CD4-positive, alpha-beta memory T cell (primary cell): Measurements from ENCODE around the gene EDN2. TPM values are rescaled to one million over a fixed set of nuclear protein-coding genes. Genes with fewer than 3 reads are reported as not detected.

Experiments used
- CTCF ChIA-PET: fragments of 350-600 bp; sonication (Branson Sonifier 250); formaldehyde crosslinking; loops from one replicate; lab custom pipeline; 2021; ENCODE audit warnings: inconsistent platforms; ENCODE audit not compliant: partially characterized antibody; lab: Charles Lee
- POLR2A ChIA-PET: fragments of 350-600 bp; sonication (Branson Sonifier 250); formaldehyde crosslinking; loops from one replicate; lab custom pipeline; 2021; ENCODE audit not compliant: partially characterized antibody; lab: Charles Lee
- DNase-seq, 5 donors: peaks; one replicate each; pipeline versions ENCODE4 v3.0.0 to v3.0.0-alpha.2; 2020 to 2022; ENCODE audit warnings: mixed read lengths in 1 of 5
- H3K27ac ChIP-seq: one replicate; pipeline ENCODE4 v1.7.0; 2013; ENCODE audit warnings: low read depth, low read length
- H3K27me3 ChIP-seq: 2 replicates; pipeline ENCODE4 v1.7.0; 2013; ENCODE audit warnings: mild to moderate bottlenecking, low read length, moderate library complexity; ENCODE audit not compliant: insufficient read depth
- H3K36me3 ChIP-seq: 2 replicates; pipeline ENCODE4 v1.7.0; 2013; ENCODE audit warnings: mild to moderate bottlenecking, low read length, moderate library complexity; ENCODE audit not compliant: insufficient read depth
- H3K4me1 ChIP-seq: 2 replicates; pipeline ENCODE4 v1.7.0; 2013; ENCODE audit warnings: mild to moderate bottlenecking, low read length, moderate library complexity; ENCODE audit not compliant: insufficient read depth
- H3K4me3 ChIP-seq, 2 donors: one replicate each; pipeline ENCODE4 v1.7.0; 2013; ENCODE audit warnings: low read length in 2 of 2, mild to moderate bottlenecking in 1 of 2
- H3K9me3 ChIP-seq, 2 donors: one replicate each; pipeline ENCODE4 v1.7.0; 2013; ENCODE audit warnings: low read length in 2 of 2, control low read depth in 1 of 2; ENCODE audit not compliant: control insufficient read depth in 1 of 2
- H3K27ac Mint-ChIP-seq, 7 donors: one replicate each; pipeline ENCODE4 v1.8.0; 2020 to 2021; ENCODE audit warnings: mixed read lengths in 7 of 7, mild to moderate bottlenecking in 6 of 7, inconsistent platforms in 3 of 7, moderate library complexity in 3 of 7
- H3K27me3 Mint-ChIP-seq, 2 donors: one replicate each; pipeline ENCODE4 v1.8.0; 2020 to 2021; ENCODE audit warnings: mixed read lengths in 2 of 2
- H3K36me3 Mint-ChIP-seq, 2 donors: one replicate each; pipeline ENCODE4 v1.8.0; 2020 to 2021; ENCODE audit warnings: mixed read lengths in 2 of 2, inconsistent platforms in 1 of 2, mild to moderate bottlenecking in 1 of 2
- H3K4me1 Mint-ChIP-seq, 4 donors: one replicate each; pipeline ENCODE4 v1.8.0; 2020 to 2021; ENCODE audit warnings: mixed read lengths in 4 of 4, mild to moderate bottlenecking in 1 of 4
- H3K4me3 Mint-ChIP-seq, 8 donors: one replicate each; pipeline ENCODE4 v1.8.0; 2020 to 2021; ENCODE audit warnings: mixed read lengths in 8 of 8, mild to moderate bottlenecking in 7 of 8, moderate library complexity in 6 of 8, inconsistent platforms in 3 of 8
- H3K9me3 Mint-ChIP-seq, 8 donors: one replicate each; pipeline ENCODE4 v1.8.0; 2020 to 2021; ENCODE audit warnings: mixed read lengths in 8 of 8, mild to moderate bottlenecking in 5 of 8, inconsistent platforms in 3 of 8, moderate library complexity in 1 of 8
- intact Hi-C: fragments of 100-400 bp; cut with micrococcal nuclease; formaldehyde crosslinking; loops from one replicate; pipeline ENCODE4 v1.15.1; 2023
- polyA plus RNA-seq, 2 donors: library from polyadenylated mRNA; unstranded; fragments of 300-500 nt; fragmentation: Illumina TruSeq; gene quantifications; one replicate each; pipeline ENCODE4 v1.2.3, GENCODE V29; 2021
- total RNA-seq, 2 experiments: library from RNA; stranded (reverse); gene quantifications; one replicate each; pipeline ENCODE4 v1.2.3, GENCODE V29; 2021

EDN2 gene
- total and polyA plus RNA-seq, 4 experiments from 2014 or later, result not detected

- no peaks in the 10 kb centered on the region for H3K27me3 Mint-ChIP-seq
- H3K9me3 Mint-ChIP-seq, result no peaks in the 10 kb centered on the region
- no peaks in the 10 kb centered on the region for H3K9me3 ChIP-seq
- no peak overlapping the region for H3K4me3 ChIP-seq
- intact Hi-C loops, result no loop called here
- CTCF ChIA-PET, result no interaction called here
- peaks cover 11 to 14% of the 10 kb centered on the region in 2 donors for H3K36me3 Mint-ChIP-seq
- no peak overlapping the region for H3K27ac ChIP-seq
- DNase-seq, result no peak
- no peak overlapping the region for H3K4me3 Mint-ChIP-seq
- H3K4me1 Mint-ChIP-seq, result peaks cover 0 to 3% (median 0%) of the 10 kb centered on the region in 4 donors
- no peaks in the 10 kb centered on the region for H3K4me1 ChIP-seq
- H3K36me3 ChIP-seq, result no peaks in the 10 kb centered on the region
- H3K27ac Mint-ChIP-seq, result no peak overlapping the region
- POLR2A ChIA-PET, result no interaction called here
- H3K27me3 ChIP-seq, result no peaks in the 10 kb centered on the region
Measured at GRCh38 chr1:41509270-41509671, 24.8 kb upstream of the EDN2 start.

GRCh38 chr1:41508290-41508689 lies 23.8 kb upstream of the EDN2 start:
- no peak overlapping the region for H3K4me3 Mint-ChIP-seq
- POLR2A ChIA-PET, result no interaction called here

DNA sequence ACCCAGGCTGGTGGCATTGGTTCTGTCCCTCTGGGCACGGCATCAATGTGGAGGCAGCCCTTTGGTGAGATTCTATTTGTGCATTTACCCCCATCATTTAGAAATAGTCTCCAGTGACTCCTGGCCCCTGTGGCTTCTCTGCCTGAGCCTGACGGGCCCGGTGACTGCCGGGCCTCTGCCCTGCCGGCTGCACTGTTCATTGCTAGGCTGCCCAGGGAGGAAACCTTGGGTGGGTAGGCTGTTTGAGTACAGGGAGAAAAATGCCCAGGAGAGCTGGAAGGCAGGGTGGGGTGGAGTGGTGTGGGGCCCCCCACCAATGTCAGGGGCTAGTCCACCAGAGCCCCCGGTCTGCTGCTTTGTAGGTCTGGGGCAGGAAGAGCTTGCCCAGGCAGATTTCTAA lies 23.4 kb upstream of the EDN2 start:
- peaks cover 8 to 14% of the 10 kb centered on the region in 2 donors for H3K36me3 Mint-ChIP-seq
- ChIA-PET POLR2A (no interaction called here), CTCF (interaction anchor here (1.1 kb wide), 1 partner anchor 9 kb away, joined by 3 read pairs; no protein-coding TSS in a partner anchor)
- Histone ChIP-seq H3K4me1 (no peaks in the 10 kb centered on the region), H3K36me3 (no peaks in the 10 kb centered on the region), H3K27me3 (no peaks in the 10 kb centered on the region), H3K4me3 (no peak overlapping the region), H3K27ac (no peak overlapping the region), H3K9me3 (no peaks in the 10 kb centered on the region)
- intact Hi-C loops, result no loop called here
- DNase-seq, result no peak
- H3K27me3 Mint-ChIP-seq, result no peaks in the 10 kb centered on the region
- H3K9me3 Mint-ChIP-seq, result no peaks in the 10 kb centered on the region
- peaks cover 0 to 3% (median 0%) of the 10 kb centered on the region in 4 donors for H3K4me1 Mint-ChIP-seq
- no peak overlapping the region for H3K27ac Mint-ChIP-seq
- H3K4me3 Mint-ChIP-seq, result no peak overlapping the region

More at GRCh38 chr1:41508290-41508689, 23.8 kb upstream of the EDN2 start:
- peaks cover 0 to 3% (median 0%) of the 10 kb centered on the region in 4 donors for H3K4me1 Mint-ChIP-seq
- Histone ChIP-seq H3K36me3 (no peaks in the 10 kb centered on the region), H3K9me3 (no peaks in the 10 kb centered on the region), H3K4me1 (no peaks in the 10 kb centered on the region), H3K4me3 (no peak overlapping the region), H3K27ac (no peak overlapping the region), H3K27me3 (no peaks in the 10 kb centered on the region)
- no peak for DNase-seq
- CTCF ChIA-PET, result no interaction called here
- intact Hi-C loops, result no loop called here
- peak overlapping the region in 1 of 7 donors; percentile 13 for H3K27ac Mint-ChIP-seq
- no peaks in the 10 kb centered on the region for H3K27me3 Mint-ChIP-seq
- H3K9me3 Mint-ChIP-seq, result no peaks in the 10 kb centered on the region
- peaks cover 11 to 14% of the 10 kb centered on the region in 2 donors for H3K36me3 Mint-ChIP-seq

DNA sequence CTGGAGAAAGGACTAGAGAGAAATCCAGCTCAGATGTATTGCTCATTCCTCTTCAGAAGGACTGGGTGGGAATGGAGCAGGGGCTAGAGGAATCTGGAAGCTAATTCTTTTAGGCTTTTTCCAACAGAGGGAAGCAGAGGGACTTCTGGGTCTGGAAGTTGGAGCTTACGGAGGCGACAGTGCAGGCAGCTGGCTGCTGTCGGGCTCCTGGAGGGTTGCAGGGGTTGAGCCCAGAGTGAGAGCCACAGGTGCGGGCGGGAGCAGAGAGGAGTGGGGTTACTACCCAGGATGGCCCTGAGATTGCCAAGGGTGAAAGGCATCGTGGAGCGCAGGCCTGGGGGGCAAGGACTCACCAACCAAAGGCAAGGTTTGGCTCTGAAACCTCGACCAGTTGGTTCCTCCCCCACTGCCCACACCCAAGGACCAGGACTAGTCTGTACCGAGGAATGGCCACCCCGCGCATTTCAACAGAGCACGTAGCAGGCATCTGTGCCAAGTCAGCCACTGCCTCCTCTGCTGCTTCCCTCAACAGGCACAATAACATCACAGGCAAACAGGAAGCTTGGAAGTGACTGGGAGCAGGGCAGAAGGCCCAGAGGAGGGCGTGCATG lies 22.7 kb upstream of the EDN2 start:
- Histone ChIP-seq H3K27ac (no peak overlapping the region), H3K9me3 (no peaks in the 10 kb centered on the region), H3K4me1 (no peaks in the 10 kb centered on the region), H3K36me3 (no peaks in the 10 kb centered on the region), H3K27me3 (no peaks in the 10 kb centered on the region), H3K4me3 (no peak overlapping the region)
- Mint-ChIP-seq H3K27me3 (no peaks in the 10 kb centered on the region), H3K9me3 (no peaks in the 10 kb centered on the region), H3K4me3 (no peak overlapping the region), H3K27ac (peak overlapping the region in 1 of 7 donors; percentile 29), H3K4me1 (peaks cover 0 to 3% (median 0%) of the 10 kb centered on the region in 4 donors), H3K36me3 (peaks cover 8 to 12% of the 10 kb centered on the region in 2 donors)
- ChIA-PET POLR2A (no interaction called here), CTCF (interaction anchor here (1.1 to 1.4 kb wide), 2 partner anchors 8 to 9 kb away, joined by 3 to 4 read pairs; no protein-coding TSS in a partner anchor)
- no peak for DNase-seq
- intact Hi-C loops, result no loop called here

- Histone ChIP-seq H3K4me1 (no peaks in the 10 kb centered on the region), H3K4me3 (no peak overlapping the region), H3K27me3 (no peaks in the 10 kb centered on the region), H3K36me3 (no peaks in the 10 kb centered on the region), H3K9me3 (no peaks in the 10 kb centered on the region), H3K27ac (no peak overlapping the region)
- H3K9me3 Mint-ChIP-seq, result peaks cover 0 to 2% (median 0%) of the 10 kb centered on the region in 8 donors
- H3K36me3 Mint-ChIP-seq, result no peaks in the 10 kb centered on the region
- ChIA-PET POLR2A (no interaction called here), CTCF (no interaction called here)
- H3K4me3 Mint-ChIP-seq, result no peak overlapping the region
- H3K27me3 Mint-ChIP-seq, result no peaks in the 10 kb centered on the region
- H3K4me1 Mint-ChIP-seq, result peaks cover 0 to 2% (median 0%) of the 10 kb centered on the region in 4 donors
- DNase-seq, result no peak
- intact Hi-C loops, result no loop called here
- peak overlapping the region in 1 of 7 donors; percentile 25 for H3K27ac Mint-ChIP-seq
Measured at GRCh38 chr1:41504114-41505035, 19.9 kb upstream of the EDN2 start.

- H3K27ac ChIP-seq, result no peak overlapping the region
- Mint-ChIP-seq H3K27ac (no peak overlapping the region), H3K4me1 (peaks cover 0 to 2% (median under 1%) of the 10 kb centered on the region in 4 donors), H3K9me3 (peaks cover 0 to 2% (median 0%) of the 10 kb centered on the region in 8 donors), H3K27me3 (no peaks in the 10 kb centered on the region), H3K36me3 (no peaks in the 10 kb centered on the region), H3K4me3 (no peak overlapping the region)
- H3K9me3 ChIP-seq, result no peaks in the 10 kb centered on the region
- POLR2A ChIA-PET, result no interaction called here
- intact Hi-C loops, result no loop called here
- H3K4me3 ChIP-seq, result no peak overlapping the region
- CTCF ChIA-PET, result no interaction called here
- H3K27me3 ChIP-seq, result no peaks in the 10 kb centered on the region
- H3K4me1 ChIP-seq, result no peaks in the 10 kb centered on the region
- no peak for DNase-seq
- H3K36me3 ChIP-seq, result no peaks in the 10 kb centered on the region
Measured at GRCh38 chr1:41503538-41504113, 19.1 kb upstream of the EDN2 start.

GRCh38 chr1:41502912-41503311 lies 18.4 kb upstream of the EDN2 start:
- no peak overlapping the region for H3K4me3 Mint-ChIP-seq
- intact Hi-C loops, result no loop called here

More at GRCh38 chr1:41502912-41503311, 18.4 kb upstream of the EDN2 start:
- Mint-ChIP-seq H3K27me3 (peaks cover 0 to 6% of the 10 kb centered on the region in 2 donors), H3K4me1 (peaks cover 0 to 6% (median under 1%) of the 10 kb centered on the region in 4 donors), H3K9me3 (peaks cover 0 to 2% (median 0%) of the 10 kb centered on the region in 8 donors), H3K36me3 (no peaks in the 10 kb centered on the region), H3K27ac (no peak overlapping the region)
- no peak overlapping the region for H3K4me3 ChIP-seq
- H3K4me1 ChIP-seq, result no peaks in the 10 kb centered on the region
- ChIA-PET POLR2A (no interaction called here), CTCF (no interaction called here)
- H3K27ac ChIP-seq, result no peak overlapping the region
- H3K27me3 ChIP-seq, result no peaks in the 10 kb centered on the region
- no peak for DNase-seq
- H3K9me3 ChIP-seq, result no peaks in the 10 kb centered on the region
- no peaks in the 10 kb centered on the region for H3K36me3 ChIP-seq
